ENCODE data around the gene C1orf105. TPM values are rescaled to one million over a fixed set of nuclear protein-coding genes. Genes with fewer than 3 reads are reported as not detected.

Gene C1orf105
- total RNA-seq, 1 experiment from 2014 or later = not detected

DNA sequence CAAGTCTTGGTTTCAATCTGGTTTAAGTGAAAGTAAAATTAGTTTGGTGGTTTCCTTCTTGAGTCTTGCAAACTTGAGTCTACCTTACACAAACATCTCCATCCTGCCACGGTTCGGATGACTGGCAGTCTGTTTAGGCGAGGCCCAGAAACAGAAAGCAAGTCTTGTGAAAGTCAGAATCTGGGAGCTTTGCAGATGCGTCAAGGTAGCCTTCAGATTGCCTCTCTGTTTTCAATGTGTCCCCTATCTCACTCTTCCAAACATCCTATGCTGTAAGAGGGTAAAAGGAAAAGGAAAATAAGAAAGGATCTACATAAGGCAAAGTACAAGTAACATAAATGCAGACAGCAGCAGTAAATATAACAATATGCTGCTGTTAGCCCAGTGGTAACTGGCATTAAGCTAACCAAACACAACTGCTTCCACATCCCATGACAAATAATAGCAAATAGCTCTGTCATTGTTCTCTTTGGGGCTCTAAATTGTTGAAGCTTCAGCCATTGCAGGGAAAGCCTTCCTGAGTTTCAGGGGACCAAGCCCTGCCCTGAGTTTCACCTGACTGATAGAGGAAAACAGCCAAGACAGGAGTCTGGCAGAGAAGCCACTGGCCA lies 26.2 kb upstream of the C1orf105 start:
- no peak overlapping the region for H3K27ac ChIP-seq (ENCODE audit: low read depth, low read length, poor library complexity, severe bottlenecking)
- no peak for DNase-seq (ENCODE audit: low spot score)
- POLR2A ChIA-PET (ENCODE audit: low non-redundant PET) = interaction anchor here (0.6 kb wide), 1 partner anchor 10 kb away, joined by 3 read pairs; no protein-coding TSS in a partner anchor

DNA sequence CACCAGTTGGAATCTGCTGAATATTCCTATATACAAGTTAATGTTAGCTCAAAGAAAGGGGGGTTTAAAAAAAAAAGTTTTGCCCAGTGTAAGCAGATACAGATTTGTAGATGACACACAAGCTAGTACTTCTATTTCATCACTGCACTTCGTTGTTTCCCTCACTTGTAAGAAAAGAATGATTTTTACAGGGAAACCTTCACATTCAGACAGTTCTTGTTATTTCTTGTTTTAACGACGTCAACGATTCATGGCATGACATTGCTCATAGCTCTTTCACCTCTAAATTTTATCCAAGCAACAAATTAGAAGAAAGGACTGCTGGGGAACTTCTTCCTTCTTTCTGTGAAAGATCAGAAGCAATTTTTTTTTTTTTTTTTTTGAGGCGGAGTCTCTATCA lies 25.7 kb upstream of the C1orf105 start:
- no peak overlapping the region for H3K27ac ChIP-seq (ENCODE audit: low read depth, low read length, poor library complexity, severe bottlenecking)
- no peak for DNase-seq (ENCODE audit: low spot score)
- TF ChIP-seq CTCF (conservative IDR thresholded peaks at IDR 0.05; ENCODE audit: low read depth, low read length) = no peak
- TF ChIP-seq EZH2 (IDR thresholded peaks at IDR 0.05; ENCODE audit: borderline replicate concordance, low read depth, low read length, poor library complexity, severe bottlenecking) = no peak
- no peaks in the 10 kb centered on the region for H3K27me3 ChIP-seq (replicated peaks; ENCODE audit: insufficient read depth, low read depth, low read length, poor library complexity)
- H3K4me1 ChIP-seq (ENCODE audit: insufficient read depth, low read length, poor library complexity, severe bottlenecking) = peaks cover 21% of the 10 kb centered on the region
- ChIA-PET POLR2A (ENCODE audit: low non-redundant PET) (interaction anchor here (0.6 kb wide), 1 partner anchor 10 kb away, joined by 3 read pairs; no protein-coding TSS in a partner anchor), CTCF (no interaction called here)
- H3K9me3 ChIP-seq (ENCODE audit: low read depth, low read length, poor library complexity, severe bottlenecking) = no peaks in the 10 kb centered on the region
- intact Hi-C loops (cut with micrococcal nuclease; ENCODE audit: unreplicated experiment) = loop anchor here (5.0 kb wide), 1 partner anchor 38 kb away; no protein-coding TSS in a partner anchor
- no TSS peak for BruUV-seq (replicated peaks)
- H3K36me3 ChIP-seq (ENCODE audit: insufficient read depth, low read length, poor library complexity, severe bottlenecking) = no peaks in the 10 kb centered on the region
- H3K4me3 ChIP-seq (ENCODE audit: low read depth, low read length, poor library complexity, severe bottlenecking) = no peak overlapping the region

More for the DNA sequence above, 26.2 kb upstream of the C1orf105 start:
- no peaks in the 10 kb centered on the region for H3K36me3 ChIP-seq (ENCODE audit: insufficient read depth, low read length, poor library complexity, severe bottlenecking)
- BruUV-seq (replicated peaks) = no TSS peak
- intact Hi-C loops (cut with micrococcal nuclease; ENCODE audit: unreplicated experiment) = no loop called here
- CTCF ChIA-PET = no interaction called here
- TF ChIP-seq CTCF (conservative IDR thresholded peaks at IDR 0.05; ENCODE audit: low read depth, low read length) = no peak
- TF ChIP-seq EZH2 (IDR thresholded peaks at IDR 0.05; ENCODE audit: borderline replicate concordance, low read depth, low read length, poor library complexity, severe bottlenecking) = no peak
- H3K9me3 ChIP-seq (ENCODE audit: low read depth, low read length, poor library complexity, severe bottlenecking) = no peaks in the 10 kb centered on the region
- H3K4me3 ChIP-seq (ENCODE audit: low read depth, low read length, poor library complexity, severe bottlenecking) = no peak overlapping the region
- peaks cover 19% of the 10 kb centered on the region for H3K4me1 ChIP-seq (ENCODE audit: insufficient read depth, low read length, poor library complexity, severe bottlenecking)
- no peaks in the 10 kb centered on the region for H3K27me3 ChIP-seq (replicated peaks; ENCODE audit: insufficient read depth, low read depth, low read length, poor library complexity)

DNA sequence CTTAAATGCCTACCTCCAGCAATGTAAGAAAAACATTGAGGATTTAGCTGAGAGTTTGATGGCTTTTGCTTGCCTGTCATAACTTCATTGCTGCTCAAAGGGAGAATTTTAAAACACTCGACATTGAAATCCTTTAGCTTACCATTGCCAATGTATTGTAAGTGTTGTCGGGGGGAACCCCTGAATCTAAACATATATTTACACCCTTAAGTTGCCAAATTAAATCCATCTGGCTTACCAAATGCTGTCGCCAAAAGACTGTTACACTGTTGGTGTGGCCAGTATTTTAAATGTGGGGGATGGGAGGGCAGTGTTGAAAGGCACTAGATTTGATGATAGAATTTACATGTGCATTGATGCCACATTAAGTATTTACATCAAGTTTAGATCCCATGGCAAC lies 24.9 kb upstream of the C1orf105 start:
- TF ChIP-seq CTCF (conservative IDR thresholded peaks at IDR 0.05; ENCODE audit: low read depth, low read length) (no peak), EZH2 (IDR thresholded peaks at IDR 0.05; ENCODE audit: borderline replicate concordance, low read depth, low read length, poor library complexity, severe bottlenecking) (no peak)
- no peak for DNase-seq (ENCODE audit: low spot score)
- POLR2A ChIA-PET (ENCODE audit: low non-redundant PET) = no interaction called here
- CTCF ChIA-PET = no interaction called here
- no peaks in the 10 kb centered on the region for H3K9me3 ChIP-seq (ENCODE audit: low read depth, low read length, poor library complexity, severe bottlenecking)
- H3K36me3 ChIP-seq (ENCODE audit: insufficient read depth, low read length, poor library complexity, severe bottlenecking) = no peaks in the 10 kb centered on the region
- no peaks in the 10 kb centered on the region for H3K27me3 ChIP-seq (replicated peaks; ENCODE audit: insufficient read depth, low read depth, low read length, poor library complexity)
- no TSS peak for BruUV-seq (replicated peaks)
- intact Hi-C loops (cut with micrococcal nuclease; ENCODE audit: unreplicated experiment) = loop anchor here (5.0 kb wide), 1 partner anchor 38 kb away; no protein-coding TSS in a partner anchor
- no peak overlapping the region for H3K27ac ChIP-seq (ENCODE audit: low read depth, low read length, poor library complexity, severe bottlenecking)
- H3K4me1 ChIP-seq (ENCODE audit: insufficient read depth, low read length, poor library complexity, severe bottlenecking) = peaks cover 21% of the 10 kb centered on the region
- no peak overlapping the region for H3K4me3 ChIP-seq (ENCODE audit: low read depth, low read length, poor library complexity, severe bottlenecking)

Data from A673 (cell line).